ENCODE results near the gene ITPK1. TPM values are rescaled to one million over a fixed set of nuclear protein-coding genes. Genes with fewer than 3 reads are reported as not detected.

Gene ITPK1
- total RNA-seq, 3 donors from 2014 or later: 27.8 to 91.7 (median 42.9) TPM

DNA sequence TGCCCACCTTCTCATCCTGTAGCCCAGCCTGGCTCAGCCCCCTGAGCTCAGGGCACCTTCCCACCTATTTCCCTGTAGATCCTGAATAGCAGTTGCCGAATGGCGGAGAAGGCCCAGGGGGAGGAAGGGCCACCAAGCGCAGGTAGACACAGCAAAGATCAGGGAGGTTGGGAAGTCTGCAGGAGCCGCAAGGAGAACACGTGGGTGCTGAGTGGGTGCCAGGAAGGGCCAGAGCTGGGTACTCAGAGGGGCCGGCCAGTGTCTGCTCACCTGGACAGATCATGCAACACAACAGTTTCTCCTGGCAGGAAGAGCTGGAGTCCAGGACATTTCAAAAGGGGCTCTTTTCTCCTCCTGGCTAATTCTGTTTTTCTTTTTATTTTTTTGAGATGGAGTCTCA is 162.2 kb downstream of the ITPK1 start:
- DNase-seq (ENCODE audit: low spot score in 2 of 2): no peak
- Histone ChIP-seq H3K4me3 (no peak overlapping the region), H3K27ac (no peak overlapping the region)

DNA sequence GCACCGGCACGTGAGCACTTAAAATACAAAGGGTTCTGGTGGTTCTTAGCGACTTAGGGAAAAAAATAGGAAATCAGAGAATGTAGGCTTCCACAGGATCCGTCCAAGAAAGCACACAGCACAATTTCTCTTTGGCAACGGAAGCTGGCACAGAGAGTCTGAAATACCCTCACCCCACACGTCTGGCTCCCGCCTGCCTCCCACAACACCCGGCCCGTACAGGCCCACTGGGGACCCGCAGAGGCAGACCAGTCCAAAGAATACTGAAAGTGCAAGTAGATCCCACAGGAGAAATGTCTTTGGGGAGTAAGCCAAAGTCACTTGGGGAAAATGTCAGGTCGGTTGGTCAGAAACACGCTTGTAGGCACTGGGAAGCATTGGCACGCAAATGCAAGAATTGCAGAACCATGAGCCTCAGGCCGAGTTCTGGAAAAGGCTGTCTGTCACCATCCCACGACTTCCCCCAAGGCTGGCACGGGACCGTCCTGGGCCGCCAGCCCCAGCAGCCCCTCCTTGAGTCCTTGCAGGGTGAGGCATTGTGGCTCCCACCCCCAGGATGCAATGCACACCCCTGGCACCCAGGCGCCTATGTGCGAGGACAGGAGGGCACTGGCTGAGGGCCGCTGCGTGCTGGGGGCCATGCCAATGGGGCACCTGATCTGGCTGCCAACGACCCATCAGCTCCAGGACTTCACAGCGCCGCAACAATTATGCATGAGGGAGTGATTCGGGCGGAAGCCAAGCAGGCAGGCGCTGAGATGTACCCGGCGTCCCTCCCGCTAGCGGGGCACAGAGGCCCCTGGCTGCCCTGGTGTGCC is 163.0 kb downstream of the ITPK1 start:
- Histone ChIP-seq H3K36me3 (no peaks in the 10 kb centered on the region), H3K9me3 (no peaks in the 10 kb centered on the region), H3K27me3 (no peaks in the 10 kb centered on the region), H3K27ac (no peak overlapping the region), H3K4me3 (peak overlapping the region in 1 of 3 donors; percentile 9), H3K4me1 (no peaks in the 10 kb centered on the region)
- intact Hi-C loops (cut with DNase I; ENCODE audit: low total_unique reads): loop anchor here (10.0 kb wide), 2 partner anchors 82 to 162 kb away; partner anchors contain the start of gene ITPK1
- TF ChIP-seq POLR2AphosphoS5 (IDR thresholded peaks at IDR 0.05): no peak
- no peak for TF ChIP-seq POLR2A (IDR thresholded peaks at IDR 0.05)
- TF ChIP-seq, protein P1, sequence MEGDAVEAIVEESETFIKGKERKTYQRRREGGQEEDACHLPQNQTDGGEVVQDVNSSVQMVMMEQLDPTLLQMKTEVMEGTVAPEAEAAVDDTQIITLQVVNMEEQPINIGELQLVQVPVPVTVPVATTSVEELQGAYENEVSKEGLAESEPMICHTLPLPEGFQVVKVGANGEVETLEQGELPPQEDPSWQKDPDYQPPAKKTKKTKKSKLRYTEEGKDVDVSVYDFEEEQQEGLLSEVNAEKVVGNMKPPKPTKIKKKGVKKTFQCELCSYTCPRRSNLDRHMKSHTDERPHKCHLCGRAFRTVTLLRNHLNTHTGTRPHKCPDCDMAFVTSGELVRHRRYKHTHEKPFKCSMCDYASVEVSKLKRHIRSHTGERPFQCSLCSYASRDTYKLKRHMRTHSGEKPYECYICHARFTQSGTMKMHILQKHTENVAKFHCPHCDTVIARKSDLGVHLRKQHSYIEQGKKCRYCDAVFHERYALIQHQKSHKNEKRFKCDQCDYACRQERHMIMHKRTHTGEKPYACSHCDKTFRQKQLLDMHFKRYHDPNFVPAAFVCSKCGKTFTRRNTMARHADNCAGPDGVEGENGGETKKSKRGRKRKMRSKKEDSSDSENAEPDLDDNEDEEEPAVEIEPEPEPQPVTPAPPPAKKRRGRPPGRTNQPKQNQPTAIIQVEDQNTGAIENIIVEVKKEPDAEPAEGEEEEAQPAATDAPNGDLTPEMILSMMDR (IDR thresholded peaks at IDR 0.05): no peak
- DNase-seq (ENCODE audit: low spot score in 2 of 2): no peak

More for the DNA sequence above, 162.2 kb downstream of the ITPK1 start:
- H3K4me1 ChIP-seq: no peaks in the 10 kb centered on the region
- no peaks in the 10 kb centered on the region for H3K27me3 ChIP-seq
- intact Hi-C loops (cut with DNase I; ENCODE audit: low total_unique reads): loop anchor here (10.0 kb wide), 2 partner anchors 81 to 161 kb away; partner anchors contain the start of gene ITPK1
- no peaks in the 10 kb centered on the region for H3K9me3 ChIP-seq
- TF ChIP-seq POLR2A (IDR thresholded peaks at IDR 0.05) (no peak), POLR2AphosphoS5 (IDR thresholded peaks at IDR 0.05) (no peak)
- TF ChIP-seq, protein P1 (IDR thresholded peaks at IDR 0.05): no peak
- no peaks in the 10 kb centered on the region for H3K36me3 ChIP-seq

DNA sequence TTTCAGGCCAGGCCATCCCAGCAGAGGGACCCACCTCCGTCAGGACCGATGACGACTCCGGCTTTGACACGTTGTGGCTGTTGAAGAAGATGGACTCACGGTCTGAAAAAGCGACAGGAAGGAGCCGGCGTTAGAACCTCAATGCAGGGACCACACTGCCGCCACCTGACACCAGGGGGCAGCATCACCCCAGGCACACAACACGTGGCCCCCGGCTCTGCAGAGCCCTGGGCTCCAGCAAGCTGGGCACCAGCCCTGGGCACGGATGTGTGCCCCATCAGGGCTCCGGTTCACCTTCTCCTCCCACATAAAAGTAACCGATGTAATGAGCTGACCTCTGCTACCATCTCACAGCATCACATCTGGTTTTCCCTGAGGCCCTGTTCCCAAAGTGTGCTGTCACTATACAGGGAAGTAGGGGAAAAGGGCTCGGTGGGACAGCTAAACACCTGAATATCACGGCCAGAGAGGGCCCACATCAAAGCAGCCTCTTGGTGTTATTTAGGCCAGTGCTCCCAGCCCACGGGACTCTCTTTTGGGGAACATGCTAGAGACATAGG is 163.7 kb downstream of the ITPK1 start:
- DNase-seq (ENCODE audit: low spot score in 2 of 2): peak; percentile 36 to 67

DNA sequence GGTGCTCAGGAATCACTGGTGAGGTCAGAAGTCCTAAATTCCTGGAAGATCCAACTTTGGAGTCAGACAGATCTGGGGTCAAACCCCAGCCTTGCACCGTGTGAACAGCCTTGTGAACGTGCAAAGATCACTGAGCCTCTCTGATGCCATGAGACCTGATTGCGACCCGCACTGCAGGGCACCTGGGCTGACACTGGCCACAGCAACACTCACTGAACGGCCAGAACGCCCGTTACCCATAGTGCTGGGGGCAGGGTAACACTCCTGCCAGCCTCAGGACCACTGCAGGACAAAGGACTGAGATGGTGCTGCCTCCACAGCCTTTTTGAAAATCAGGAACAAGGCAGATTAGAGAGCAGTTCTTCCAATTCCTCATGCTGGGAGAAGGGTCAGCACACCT is 164.5 kb downstream of the ITPK1 start:
- Histone ChIP-seq H3K9me3 (no peaks in the 10 kb centered on the region), H3K4me1 (no peaks in the 10 kb centered on the region), H3K4me3 (no peak overlapping the region), H3K27me3 (no peaks in the 10 kb centered on the region), H3K27ac (no peak overlapping the region), H3K36me3 (no peaks in the 10 kb centered on the region)
- intact Hi-C loops (cut with DNase I; ENCODE audit: low total_unique reads): loop anchor here (10.0 kb wide), 2 partner anchors 84 to 164 kb away; partner anchors contain the start of gene ITPK1
- no peak for DNase-seq (ENCODE audit: low spot score in 2 of 2)
- TF ChIP-seq POLR2AphosphoS5 (IDR thresholded peaks at IDR 0.05) (no peak), POLR2A (IDR thresholded peaks at IDR 0.05) (no peak)
- TF ChIP-seq, protein P1 (IDR thresholded peaks at IDR 0.05): no peak

More for the DNA sequence above, 163.7 kb downstream of the ITPK1 start:
- peak overlapping the region in 1 of 3 donors; percentile 9 for H3K4me3 ChIP-seq
- no peaks in the 10 kb centered on the region for H3K36me3 ChIP-seq
- no peaks in the 10 kb centered on the region for H3K9me3 ChIP-seq
- intact Hi-C loops (cut with DNase I; ENCODE audit: low total_unique reads): loop anchor here (10.0 kb wide), 2 partner anchors 83 to 163 kb away; partner anchors contain the start of gene ITPK1
- no peak overlapping the region for H3K27ac ChIP-seq
- TF ChIP-seq, protein P1 (IDR thresholded peaks at IDR 0.05): peak; percentile 69 to 91 (median 89)
- TF ChIP-seq POLR2A (IDR thresholded peaks at IDR 0.05): no peak
- TF ChIP-seq POLR2AphosphoS5 (IDR thresholded peaks at IDR 0.05): peak in 1 of 3 donors; percentile 11
- no peaks in the 10 kb centered on the region for H3K4me1 ChIP-seq
- no peaks in the 10 kb centered on the region for H3K27me3 ChIP-seq

DNA sequence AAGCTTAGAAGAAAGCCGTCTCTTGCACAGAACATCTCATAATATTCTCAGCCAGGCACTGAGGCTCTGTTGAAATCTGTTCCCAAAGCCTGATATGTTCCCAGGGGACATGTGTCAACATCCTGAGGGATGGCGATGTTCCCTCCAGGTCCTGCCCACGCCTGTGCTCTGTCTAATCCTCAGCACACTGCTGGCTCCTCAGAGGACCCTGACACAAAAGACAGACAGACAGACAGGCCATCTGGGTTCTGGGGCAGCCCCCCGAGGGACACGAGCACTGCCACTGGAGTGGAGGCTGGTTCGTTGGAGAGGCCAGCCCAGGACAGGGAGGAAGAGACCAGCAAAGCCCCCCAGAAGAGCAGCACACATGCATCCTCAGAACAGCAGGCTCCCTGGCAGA is 165.0 kb downstream of the ITPK1 start:
- no peaks in the 10 kb centered on the region for H3K9me3 ChIP-seq
- H3K4me1 ChIP-seq: no peaks in the 10 kb centered on the region
- intact Hi-C loops (cut with DNase I; ENCODE audit: low total_unique reads): loop anchor here (10.0 kb wide), 2 partner anchors 84 to 164 kb away; partner anchors contain the start of gene ITPK1
- no peaks in the 10 kb centered on the region for H3K27me3 ChIP-seq
- TF ChIP-seq, protein P1 (IDR thresholded peaks at IDR 0.05): no peak
- no peak for TF ChIP-seq POLR2AphosphoS5 (IDR thresholded peaks at IDR 0.05)
- TF ChIP-seq POLR2A (IDR thresholded peaks at IDR 0.05): no peak
- no peak for DNase-seq (ENCODE audit: low spot score in 2 of 2)
- no peak overlapping the region for H3K27ac ChIP-seq
- H3K4me3 ChIP-seq: no peak overlapping the region
- no peaks in the 10 kb centered on the region for H3K36me3 ChIP-seq

Data from breast epithelium (tissue), 4 donors.